AML-193 (cell line): ENCODE data around the gene KCTD3.

Source experiments
- DNase-seq, 2 experiments: peaks; one replicate each; lab custom pipeline; 2025; lab: John Stamatoyannopoulos, UW

Gene KCTD3

GRCh38 chr1:215566556-215567490, at the start of gene KCTD3:
KCTD3 (plus strand) TSS chr1:215567304; CDS start chr1:215567686, 382 bp downstream.
- DNase-seq, result peak; percentile 20 to 28

GRCh38 chr1:215517441-215517891, 49.6 kb upstream of the KCTD3 start:
- peak; percentile 8 to 14 for DNase-seq

- no peak for DNase-seq
Measured at GRCh38 chr1:215518594-215518993, 48.5 kb upstream of the KCTD3 start.

- DNase-seq, result no peak
Measured at GRCh38 chr1:215521279-215521678, 45.8 kb upstream of the KCTD3 start.

GRCh38 chr1:215523128-215523861, 43.8 kb upstream of the KCTD3 start:
- DNase-seq, result peak in 1 of 2 experiments; percentile 10

GRCh38 chr1:215523906-215524305, 43.2 kb upstream of the KCTD3 start:
- no peak for DNase-seq

GRCh38 chr1:215526147-215526845, 40.8 kb upstream of the KCTD3 start:
- peak; percentile 49 to 56 for DNase-seq

GRCh38 chr1:215526846-215527151, 40.3 kb upstream of the KCTD3 start:
- no peak for DNase-seq

- DNase-seq, result no peak
Measured at GRCh38 chr1:215529111-215529510, 38.0 kb upstream of the KCTD3 start.

GRCh38 chr1:215529571-215529970, 37.5 kb upstream of the KCTD3 start:
- no peak for DNase-seq

GRCh38 chr1:215530401-215530984, 36.6 kb upstream of the KCTD3 start:
- DNase-seq, result peak; percentile 67 to 77

- DNase-seq, result no peak
Measured at GRCh38 chr1:215539803-215540570, 27.1 kb upstream of the KCTD3 start.

- no peak for DNase-seq
Measured at GRCh38 chr1:215542301-215542700, 24.8 kb upstream of the KCTD3 start.

- peak; percentile 80 to 83 for DNase-seq
Measured at GRCh38 chr1:215543191-215543606, 23.9 kb upstream of the KCTD3 start.

- DNase-seq, result no peak
Measured at GRCh38 chr1:215543806-215544205, 23.3 kb upstream of the KCTD3 start.

GRCh38 chr1:215544566-215544965, 22.5 kb upstream of the KCTD3 start:
- no peak for DNase-seq

GRCh38 chr1:215545096-215545495, 22.0 kb upstream of the KCTD3 start:
- DNase-seq, result no peak

GRCh38 chr1:215547011-215547410, 20.1 kb upstream of the KCTD3 start:
- no peak for DNase-seq

GRCh38 chr1:215551806-215552205, 15.3 kb upstream of the KCTD3 start:
- no peak for DNase-seq

GRCh38 chr1:215554865-215555264, 12.2 kb upstream of the KCTD3 start:
- no peak for DNase-seq

GRCh38 chr1:215555531-215555930, 11.6 kb upstream of the KCTD3 start:
- no peak for DNase-seq
